NCI-H146 treated with DMSO at 0.1 percent for 48 hours (cell line): Measurements from ENCODE around the gene TTC6.

ENCODE experiments used
- DNase-seq: peaks from one replicate; lab custom pipeline; 2025; ENCODE audit not compliant: unreplicated experiment; lab: John Stamatoyannopoulos, UW

Gene TTC6

GRCh38 chr14:37618498-37619028 is 23.1 kb downstream of the TTC6 start:
- no peak for DNase-seq

- DNase-seq: no peak
Measured at GRCh38 chr14:37620856-37621255, 25.4 kb downstream of the TTC6 start.

GRCh38 chr14:37622231-37622923 is 26.9 kb downstream of the TTC6 start:
- no peak for DNase-seq

- DNase-seq: no peak
Measured at GRCh38 chr14:37623426-37623951, 28.1 kb downstream of the TTC6 start.

- DNase-seq: no peak
Measured at GRCh38 chr14:37623971-37624370, 28.5 kb downstream of the TTC6 start.

- DNase-seq: no peak
Measured at GRCh38 chr14:37625597-37626595, 30.5 kb downstream of the TTC6 start.

- DNase-seq: no peak
Measured at GRCh38 chr14:37637341-37637740, 41.9 kb downstream of the TTC6 start.

GRCh38 chr14:37638599-37638998 is 43.2 kb downstream of the TTC6 start:
- no peak for DNase-seq

GRCh38 chr14:37641117-37641516 is 45.7 kb downstream of the TTC6 start:
- no peak for DNase-seq

GRCh38 chr14:37642125-37642524 is 46.7 kb downstream of the TTC6 start:
- DNase-seq: no peak

- no peak for DNase-seq
Measured at GRCh38 chr14:37643701-37644100, 48.3 kb downstream of the TTC6 start.
